IPS-11a (cell line): Measurements from ENCODE around the gene P2RY8.

Experiments used
- H3K4me3 ChIP-seq: one replicate; pipeline ENCODE4 v1.5.1; 2013; ENCODE audit warnings: low read depth, low read length, control low read depth

The P2RY8 gene

GRCh38 chrX:1419545-1420355 is 117.2 kb downstream of the P2RY8 start:
- H3K4me3 ChIP-seq: no peak overlapping the region

GRCh38 chrX:1418901-1419544 is 118.0 kb downstream of the P2RY8 start:
- H3K4me3 ChIP-seq: no peak overlapping the region

GRCh38 chrX:1417921-1418771 is 118.8 kb downstream of the P2RY8 start:
- H3K4me3 ChIP-seq: no peak overlapping the region

- H3K4me3 ChIP-seq: no peak overlapping the region
These were observed 119.8 kb downstream of the P2RY8 start for GRCh38 chrX:1416965-1417760.

GRCh38 chrX:1416327-1416784 is 120.6 kb downstream of the P2RY8 start:
- no peak overlapping the region for H3K4me3 ChIP-seq
